CD14-positive monocyte (primary cell): ENCODE measurements around the gene GAS7. TPM values are rescaled to one million over a fixed set of nuclear protein-coding genes. Genes with fewer than 3 reads are reported as not detected.

Experiments
- DNase-seq, 3 donors: peaks; one replicate each; pipeline ENCODE4 v3.0.0-alpha.2; 2011 to 2022
- H2AFZ ChIP-seq: 2 replicates; pipeline ENCODE4 v1.6.0; 2012; ENCODE audit warnings: mild to moderate bottlenecking, low read depth, low read length, inconsistent platforms; ENCODE audit not compliant: insufficient read depth, poor library complexity, severe bottlenecking
- H3K27ac ChIP-seq, 2 donors: 1 replicate in 1 of 2; 2 replicates in 1 of 2; pipeline ENCODE4 v1.5.1; 2012 to 2013; ENCODE audit warnings: low read length in 2 of 2, control low read depth in 1 of 2, inconsistent platforms in 1 of 2, low read depth in 1 of 2, mild to moderate bottlenecking in 1 of 2
- H3K27me3 ChIP-seq, 2 donors: one replicate each; pipeline versions ENCODE4 v1.6.0 to v1.6.1; 2011 to 2013; ENCODE audit warnings: low read length in 2 of 2; ENCODE audit not compliant: control insufficient read depth in 2 of 2, insufficient read depth in 2 of 2
- H3K36me3 ChIP-seq, 2 donors: replicated peaks in 1 of 2; 1 replicate in 1 of 2; 2 replicates in 1 of 2; pipeline versions ENCODE4 v1.5.1 to v1.6.1; 2012 to 2013; ENCODE audit warnings: low read length in 2 of 2, control low read depth in 1 of 2, inconsistent platforms in 1 of 2, mild to moderate bottlenecking in 1 of 2; ENCODE audit not compliant: insufficient read depth in 2 of 2, control insufficient read depth in 1 of 2
- H3K4me1 ChIP-seq, 2 donors: 1 replicate in 1 of 2; 2 replicates in 1 of 2; pipeline versions ENCODE4 v1.5.1 to v1.6.1; 2012 to 2013; ENCODE audit warnings: low read length in 2 of 2, control low read depth in 1 of 2, inconsistent platforms in 1 of 2, mild to moderate bottlenecking in 1 of 2, moderate library complexity in 1 of 2; ENCODE audit not compliant: insufficient read depth in 2 of 2, control insufficient read depth in 1 of 2
- H3K4me2 ChIP-seq: replicated peaks from 2 replicates; pipeline ENCODE3; 2012; ENCODE audit warnings: low read length, moderate library complexity, mild to moderate bottlenecking; ENCODE audit not compliant: poor library complexity, severe bottlenecking; ENCODE audit errors: extremely low read depth
- H3K4me3 ChIP-seq, 3 experiments: fragments of 200-600 bp in 1 of 3; sonication (generic) in 1 of 3; replicated peaks in 1 of 3; 1 replicate in 2 of 3; 2 replicates in 1 of 3; pipeline ENCODE4 v1.5.1; 2011 to 2013; ENCODE audit warnings: low read length in 3 of 3, mild to moderate bottlenecking in 3 of 3, control low read depth in 2 of 3, low read depth in 2 of 3, inconsistent platforms in 1 of 3, moderate library complexity in 1 of 3
- H3K79me2 ChIP-seq: 2 replicates; pipeline ENCODE4 v1.6.0; 2012; ENCODE audit warnings: mild to moderate bottlenecking, control low read depth, inconsistent platforms, low read length, moderate library complexity; ENCODE audit not compliant: insufficient read depth
- H3K9ac ChIP-seq: 2 replicates; pipeline ENCODE4 v1.6.0; 2017; ENCODE audit warnings: low read length, mild to moderate bottlenecking; ENCODE audit not compliant: insufficient read depth, poor library complexity, severe bottlenecking
- H3K9me3 ChIP-seq, 2 donors: replicated peaks in 1 of 2; 1 replicate in 1 of 2; 2 replicates in 1 of 2; pipeline versions ENCODE4 v1.5.1 to v1.6.1; 2012 to 2013; ENCODE audit warnings: low read length in 2 of 2, control low read depth in 1 of 2; ENCODE audit not compliant: control insufficient read depth in 1 of 2, insufficient read depth in 1 of 2
- H4K20me1 ChIP-seq: 2 replicates; pipeline ENCODE4 v1.6.0; 2012; ENCODE audit warnings: mild to moderate bottlenecking, low read length, control low read depth, moderate library complexity; ENCODE audit not compliant: insufficient read depth
- H3K27ac Mint-ChIP-seq, 7 donors: one replicate each; pipeline ENCODE4 v1.8.0; 2020; ENCODE audit warnings: mild to moderate bottlenecking in 7 of 7, mixed read lengths in 7 of 7, moderate library complexity in 6 of 7, inconsistent platforms in 2 of 7
- H3K27me3 Mint-ChIP-seq, 3 donors: one replicate each; pipeline ENCODE4 v1.8.0; 2021 to 2022; ENCODE audit warnings: low read depth in 3 of 3, mild to moderate bottlenecking in 3 of 3, mixed read lengths in 3 of 3, moderate library complexity in 3 of 3, inconsistent platforms in 1 of 3
- H3K36me3 Mint-ChIP-seq, 2 donors: one replicate each; pipeline ENCODE4 v1.8.0; 2020; ENCODE audit warnings: mixed read lengths in 2 of 2, inconsistent platforms in 1 of 2, mild to moderate bottlenecking in 1 of 2
- H3K4me1 Mint-ChIP-seq: one replicate; pipeline ENCODE4 v1.8.0; 2020; ENCODE audit warnings: mild to moderate bottlenecking, mixed read lengths
- H3K4me3 Mint-ChIP-seq, 2 donors: one replicate each; pipeline ENCODE4 v1.8.0; 2020; ENCODE audit warnings: mild to moderate bottlenecking in 2 of 2, mixed read lengths in 2 of 2, moderate library complexity in 1 of 2
- H3K9me3 Mint-ChIP-seq, 7 donors: one replicate each; pipeline ENCODE4 v1.8.0; 2020 to 2022; ENCODE audit warnings: mixed read lengths in 7 of 7, mild to moderate bottlenecking in 6 of 7, moderate library complexity in 6 of 7, inconsistent platforms in 2 of 7
- CTCF ChIP-seq: fragments of 200-600 bp; IDR thresholded peaks from one replicate; pipeline ENCODE4 v1.8.0; 2022; ENCODE audit warnings: antibody characterized with exemption, mild to moderate bottlenecking
- WGBS: methylation state at CpG from one replicate; pipeline ENCODE4 v1.1.5; 2013; ENCODE audit warnings: missing lambda C conversion rate; ENCODE audit not compliant: insufficient coverage; 5-methylcytosine and 5-hydroxymethylcytosine counted together
- intact Hi-C, 2 donors: fragments of 100-400 bp; cut with micrococcal nuclease; formaldehyde crosslinking; loops; one replicate each; pipeline versions ENCODE4 v1.15.0 to v1.15.1; 2023
- polyA plus RNA-seq, 3 donors: library from polyadenylated mRNA; depleted of rRNA in 1 of 3; unstranded in 2 of 3; stranded (reverse) in 1 of 3; fragments of 300-500 nt in 2 of 3; fragments of >200 nt in 1 of 3; fragmentation: Illumina TruSeq in 2 of 3; gene quantifications; 1 replicate in 2 of 3; 2 replicates in 1 of 3; pipeline ENCODE4 v1.2.3, GENCODE V29; 2012 to 2021

GAS7 gene
- polyA plus RNA-seq, 3 donors, result 53.1 to 91.9 (median 66.6) TPM

DNA sequence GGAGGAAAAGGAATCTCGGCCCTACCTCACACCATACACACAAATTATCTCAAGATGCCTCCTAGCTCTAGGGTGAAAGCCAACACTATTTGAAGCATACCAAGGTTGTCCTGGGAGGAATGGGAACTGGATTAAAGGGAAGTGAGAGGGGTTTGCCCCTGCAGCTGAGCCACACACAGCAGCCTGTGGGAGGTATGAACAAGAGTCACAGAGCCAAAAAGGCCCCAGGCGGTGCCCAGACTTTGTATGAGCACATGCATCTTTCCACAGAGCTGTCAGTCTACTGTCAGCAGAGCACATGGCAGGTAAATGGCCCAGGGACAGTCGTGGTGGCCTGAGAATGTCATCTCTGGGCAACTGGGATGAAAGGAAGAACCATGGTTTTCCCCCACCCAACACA is 262.3 kb downstream of the GAS7 start:
- no peaks in the 10 kb centered on the region for H3K4me1 Mint-ChIP-seq
- intact Hi-C loops, result no loop called here
- no peak overlapping the region for H3K9ac ChIP-seq
- H3K36me3 Mint-ChIP-seq, result peaks cover 86 to 98% of the 10 kb centered on the region in 2 donors
- no peak for TF ChIP-seq CTCF
- no peak overlapping the region for H3K27ac ChIP-seq
- no peak overlapping the region for H3K4me3 Mint-ChIP-seq
- peaks cover 93 to 100% of the 10 kb centered on the region in 2 donors for H3K36me3 ChIP-seq
- H3K27me3 ChIP-seq, result no peaks in the 10 kb centered on the region
- peaks cover 17 to 26% (median 21%) of the 10 kb centered on the region in 7 donors for H3K9me3 Mint-ChIP-seq
- DNase-seq, result no peak
- H3K27me3 Mint-ChIP-seq, result no peaks in the 10 kb centered on the region
- peak overlapping the region in 3 of 7 donors; percentile 7 to 41 (median 30) for H3K27ac Mint-ChIP-seq
- H2AFZ ChIP-seq, result no peak overlapping the region
- peaks cover 87% of the 10 kb centered on the region for H4K20me1 ChIP-seq
- peaks cover 11 to 21% of the 10 kb centered on the region in 2 donors for H3K9me3 ChIP-seq
- H3K4me3 ChIP-seq, result no peak overlapping the region
- H3K79me2 ChIP-seq, result no peaks in the 10 kb centered on the region
- no peak overlapping the region for H3K4me2 ChIP-seq
- no peaks in the 10 kb centered on the region for H3K4me1 ChIP-seq
- 100% methylated on average over 2 of the region's 3 CpGs for WGBS

GRCh38 chr17:9935408-9935807 is 263.0 kb downstream of the GAS7 start:
- Histone ChIP-seq H3K4me2 (no peak overlapping the region), H3K9me3 (peaks cover 11 to 17% of the 10 kb centered on the region in 2 donors), H3K79me2 (no peaks in the 10 kb centered on the region), H3K27me3 (no peaks in the 10 kb centered on the region), H3K36me3 (peaks cover 93 to 100% of the 10 kb centered on the region in 2 donors), H3K4me1 (no peaks in the 10 kb centered on the region), H3K9ac (no peak overlapping the region), H3K4me3 (no peak overlapping the region), H4K20me1 (peaks cover 80% of the 10 kb centered on the region), H2AFZ (no peak overlapping the region), H3K27ac (no peak overlapping the region)
- intact Hi-C loops, result no loop called here
- DNase-seq, result no peak
- peaks cover 12 to 23% (median 19%) of the 10 kb centered on the region in 7 donors for H3K9me3 Mint-ChIP-seq
- no peaks in the 10 kb centered on the region for H3K4me1 Mint-ChIP-seq
- TF ChIP-seq CTCF, result no peak
- H3K4me3 Mint-ChIP-seq, result no peak overlapping the region
- 80% methylated on average over 5 of the region's 6 CpGs for WGBS
- no peaks in the 10 kb centered on the region for H3K27me3 Mint-ChIP-seq
- peaks cover 82 to 98% of the 10 kb centered on the region in 2 donors for H3K36me3 Mint-ChIP-seq
- H3K27ac Mint-ChIP-seq, result peak overlapping the region in 2 of 7 donors; percentile 7 to 52
